Body of pancreas (tissue), 4 donors: ENCODE results near the gene PLEKHM1. TPM values are rescaled to one million over a fixed set of nuclear protein-coding genes. Genes with fewer than 3 reads are reported as not detected.
"Not testable (repeated sequence)": the region's sequence is repeated elsewhere in the genome, so short reads cannot be mapped to it uniquely, and the experiment has no call there.

ENCODE experiments used
- ATAC-seq: fragments of 150-250 bp; one replicate; pipeline ENCODE4 v1.9.1; 2016
- DNase-seq, 4 donors: peaks; one replicate each; pipeline ENCODE4 v3.0.0-alpha.2; 2019
- H3K27ac ChIP-seq, 4 donors: fragments of 200-600 bp; sonication (generic); 1 replicate in 3 of 4; 2 replicates in 1 of 4; pipeline versions ENCODE4 v1.5.1 to v1.6.1; 2016 to 2019; ENCODE audit warnings: mild to moderate bottlenecking in 1 of 4, mixed read lengths in 1 of 4, moderate library complexity in 1 of 4
- H3K27me3 ChIP-seq, 2 donors: fragments of 200-600 bp; sonication (generic); one replicate each; pipeline ENCODE4 v1.6.0; 2016; ENCODE audit warnings: mild to moderate bottlenecking in 1 of 2
- H3K36me3 ChIP-seq, 2 donors: fragments of 200-600 bp; sonication (generic); replicated peaks in 1 of 2; 2 replicates each; pipeline ENCODE4 v1.5.1; 2016; ENCODE audit warnings: low read depth in 2 of 2; ENCODE audit not compliant: insufficient read depth in 1 of 2
- H3K4me1 ChIP-seq: fragments of 200-600 bp; sonication (generic); one replicate; pipeline ENCODE4 v1.6.0; 2016
- H3K4me3 ChIP-seq, 2 donors: fragments of 200-600 bp; sonication (generic); 1 replicate in 1 of 2; 2 replicates in 1 of 2; pipeline ENCODE4 v1.5.1; 2016 to 2019
- H3K9me3 ChIP-seq, 3 donors: fragments of 200-600 bp; sonication (generic); 1 replicate in 2 of 3; 2 replicates in 1 of 3; pipeline ENCODE4 v1.5.1; 2016
- WGBS, 2 donors: methylation state at CpG; one replicate each; pipeline ENCODE4 v1.1.5; 2017; 5-methylcytosine and 5-hydroxymethylcytosine counted together
- intact Hi-C: fragments of 100-400 bp; cut with DNase I; formaldehyde crosslinking; loops from one replicate; pipeline ENCODE4 v1.15.1; 2023
- total RNA-seq, 2 donors: library from RNA; depleted of rRNA; stranded (reverse); fragments of >200 nt; gene quantifications; one replicate each; pipeline ENCODE4 v1.1.0, GENCODE V29; 2016

PLEKHM1 gene
- total RNA-seq, 2 donors from 2014 or later = 20.8 to 35.3 TPM

DNA sequence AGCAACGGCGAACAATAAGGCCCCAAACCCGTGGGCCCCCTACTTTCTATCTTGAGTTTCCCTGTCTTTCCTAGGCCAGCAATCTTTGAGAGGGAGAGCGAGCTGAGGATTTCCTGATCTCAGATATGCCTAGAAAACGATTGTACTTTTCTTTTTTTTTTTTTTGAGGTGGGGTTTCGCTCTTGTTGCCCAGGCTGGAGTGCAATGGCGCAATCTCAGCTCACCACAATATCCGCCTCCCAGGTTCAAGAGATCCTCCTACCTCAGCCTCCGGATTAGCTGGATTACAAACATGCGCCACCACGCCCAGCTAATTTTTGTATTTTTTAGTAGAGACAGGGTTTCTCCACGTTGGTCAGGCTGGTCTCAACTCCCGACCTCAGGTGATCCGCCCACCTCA lies 42.9 kb downstream of the PLEKHM1 start:
- ATAC-seq, H3K36me3 ChIP-seq, H3K4me3 ChIP-seq, H3K27me3 ChIP-seq, H3K9me3 ChIP-seq, DNase-seq, H3K4me1 ChIP-seq, intact Hi-C loops: not testable (repeated sequence)
- 67 to 77% methylated on average over 14 of the region's 14 CpGs for WGBS, 2 donors
- peak overlapping the region in 2 of 4 donors; percentile 57 to 62 for H3K27ac ChIP-seq

DNA sequence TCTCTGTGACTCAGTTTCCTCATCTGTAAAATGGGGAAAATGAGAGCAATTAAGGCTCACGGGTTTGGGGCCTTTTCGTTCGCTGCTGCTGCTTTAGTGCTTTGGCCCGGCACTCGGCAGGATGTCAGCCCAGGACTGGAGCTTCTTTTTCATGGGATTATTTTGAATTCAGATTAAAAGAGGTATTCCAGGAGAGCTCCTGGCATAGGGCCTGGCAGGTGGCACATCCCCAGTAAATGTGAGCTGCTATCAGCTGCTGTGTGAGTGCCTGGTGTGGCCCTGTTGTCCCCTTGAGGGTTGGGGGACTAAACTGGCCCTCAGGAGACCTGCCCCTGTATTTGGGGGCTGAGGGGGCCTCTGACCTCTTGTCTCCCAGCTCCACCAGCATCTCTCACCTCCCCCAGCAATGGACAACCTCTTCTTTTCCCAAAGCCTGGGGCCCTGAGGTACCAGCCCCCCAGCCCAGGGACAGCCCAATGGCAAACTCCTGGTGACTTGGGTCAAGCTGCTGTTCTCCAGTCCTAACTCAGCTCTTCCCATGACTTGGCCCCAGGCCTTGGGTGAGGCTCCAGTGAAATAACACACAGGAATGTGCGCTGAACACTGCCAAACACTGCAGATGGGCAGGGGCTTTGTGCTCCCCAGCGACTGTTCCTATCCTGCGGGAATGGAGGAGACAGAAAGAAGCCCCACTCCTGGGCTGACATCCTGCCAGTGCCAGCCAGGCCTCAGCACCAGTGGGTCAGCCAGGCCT lies 43.5 kb downstream of the PLEKHM1 start:
- WGBS, 2 donors = 88 to 90% methylated on average over 8 of the region's 8 CpGs
- H3K4me1 ChIP-seq, H3K36me3 ChIP-seq, ATAC-seq, intact Hi-C loops, H3K9me3 ChIP-seq, H3K4me3 ChIP-seq, H3K27me3 ChIP-seq, DNase-seq: not testable (repeated sequence)
- H3K27ac ChIP-seq = peak overlapping the region in 2 of 4 donors; percentile 57 to 62

DNA sequence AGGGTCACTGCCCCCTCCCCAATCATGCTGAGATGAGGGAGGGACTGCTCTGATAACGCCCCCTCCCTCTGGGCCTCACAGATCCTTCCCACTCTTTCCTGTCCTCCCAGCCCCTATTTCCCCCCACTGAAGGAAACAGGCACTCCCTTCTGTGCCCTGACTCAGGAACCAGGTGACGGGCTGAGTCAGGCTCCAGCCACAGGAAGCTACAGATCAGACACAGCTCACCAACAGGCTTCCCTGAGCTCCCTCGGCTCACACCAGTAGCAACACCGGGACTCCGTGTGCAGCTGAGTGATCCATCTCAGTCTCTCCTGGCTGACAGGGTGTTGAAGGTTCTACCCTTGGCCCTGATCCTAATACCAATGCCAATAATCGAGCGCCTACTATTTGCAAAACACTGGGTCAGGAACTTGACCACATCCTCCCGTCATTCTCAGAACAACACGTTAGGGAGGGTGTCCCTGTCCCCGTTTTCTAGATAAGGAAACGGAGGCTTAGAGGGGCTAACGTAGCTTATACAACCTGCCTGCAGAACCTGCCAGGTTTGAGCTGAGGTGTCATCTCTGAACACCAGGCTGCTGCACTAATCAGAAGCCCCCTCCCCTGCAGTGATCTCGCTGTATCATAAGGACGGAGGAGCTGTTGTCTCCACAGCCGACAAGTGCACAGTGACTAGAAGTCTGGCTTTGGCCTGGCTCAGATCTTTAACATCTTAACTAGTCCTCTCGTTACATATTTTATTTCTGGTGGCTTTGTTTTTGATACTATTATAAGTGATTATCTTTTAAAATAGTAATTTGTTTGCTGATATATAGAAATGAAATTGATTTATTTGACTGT lies 44.4 kb downstream of the PLEKHM1 start:
- WGBS, 2 donors = 63 to 67% methylated on average over 16 of the region's 16 CpGs
- H3K27me3 ChIP-seq, H3K9me3 ChIP-seq, intact Hi-C loops, H3K4me3 ChIP-seq, H3K36me3 ChIP-seq, H3K4me1 ChIP-seq: not testable (repeated sequence)
- ATAC-seq = peak; percentile 46
- peak overlapping the region in 1 of 4 donors; percentile 30 for H3K27ac ChIP-seq
- DNase-seq = peak in 1 of 4 donors; percentile 31

DNA sequence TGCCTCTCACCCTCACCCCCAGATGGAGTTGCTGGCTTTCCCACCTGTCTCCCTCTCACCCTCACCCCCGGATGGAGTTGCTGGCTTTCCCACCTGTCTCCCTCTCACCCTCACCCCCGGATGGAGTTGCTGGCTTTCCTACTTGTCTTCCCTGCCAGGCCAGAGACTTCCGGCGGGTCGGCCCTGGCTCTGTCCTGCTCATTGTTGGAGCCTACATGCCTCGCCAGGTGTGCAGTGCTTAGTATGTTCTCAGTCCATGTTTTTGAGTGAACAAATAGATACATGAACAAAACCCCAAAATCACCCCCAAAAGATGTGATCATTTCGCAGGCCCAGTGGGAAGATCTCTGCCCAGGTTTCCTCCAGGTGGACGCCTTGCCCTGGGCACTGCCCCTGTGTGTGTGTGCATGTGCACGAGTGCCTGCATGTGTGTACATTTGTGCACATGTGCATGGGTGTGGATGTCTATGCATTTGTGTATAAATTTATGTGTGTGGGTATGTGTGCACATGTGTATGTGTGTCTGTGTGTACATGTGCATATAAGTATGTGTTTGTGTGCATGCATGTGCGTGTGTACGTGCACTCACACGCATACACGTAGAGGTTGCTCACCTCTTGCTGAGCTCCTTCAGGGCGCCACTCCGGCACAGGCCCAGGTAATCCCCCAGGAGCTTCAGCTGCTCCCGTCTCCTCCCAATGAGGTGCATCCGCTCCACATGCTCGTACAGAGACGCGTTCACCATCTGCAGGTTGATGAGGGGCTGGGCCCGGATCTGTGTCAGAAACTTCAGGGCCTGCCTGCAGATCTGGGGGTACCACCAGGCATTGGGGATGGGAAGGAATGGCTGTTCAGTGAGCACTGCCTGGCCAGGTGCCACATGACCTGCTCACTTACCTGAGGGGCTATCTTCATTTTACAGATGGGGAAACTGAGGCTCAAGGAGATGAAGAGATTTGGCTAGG lies 45.4 kb downstream of the PLEKHM1 start:
- H3K27ac ChIP-seq, H3K36me3 ChIP-seq, DNase-seq, H3K9me3 ChIP-seq, H3K27me3 ChIP-seq, ATAC-seq, H3K4me3 ChIP-seq, intact Hi-C loops: not testable (repeated sequence)
- peaks cover 13% of the 10 kb centered on the region for H3K4me1 ChIP-seq
- WGBS, 2 donors = 83 to 88% methylated on average over 13 to 20 of the region's 21 CpGs

DNA sequence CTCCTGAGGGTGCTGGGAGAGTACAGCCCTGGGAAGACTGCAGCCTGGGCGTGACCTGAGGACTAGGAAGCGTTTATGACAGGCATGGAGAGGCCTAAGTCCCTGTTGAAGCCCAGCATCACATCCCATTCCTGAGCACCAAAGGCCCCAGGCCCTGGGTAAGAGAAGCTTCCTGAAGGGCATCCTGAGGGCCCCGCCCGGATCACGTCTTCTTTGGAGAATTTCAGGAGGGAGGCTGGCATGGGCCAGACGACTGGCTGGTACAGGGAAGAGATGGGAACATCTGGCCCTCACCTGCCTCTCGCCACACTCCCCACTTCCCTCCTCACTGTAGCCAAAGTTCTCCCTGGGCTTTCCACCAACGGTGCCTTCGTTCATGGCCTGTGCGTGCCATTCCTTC lies 46.2 kb downstream of the PLEKHM1 start:
- H3K9me3 ChIP-seq, H3K36me3 ChIP-seq, DNase-seq, H3K4me3 ChIP-seq, H3K27me3 ChIP-seq, intact Hi-C loops, ATAC-seq, H3K27ac ChIP-seq: not testable (repeated sequence)
- H3K4me1 ChIP-seq = peaks cover 15% of the 10 kb centered on the region
- WGBS, 2 donors = 88 to 93% methylated on average over 9 to 10 of the region's 10 CpGs

DNA sequence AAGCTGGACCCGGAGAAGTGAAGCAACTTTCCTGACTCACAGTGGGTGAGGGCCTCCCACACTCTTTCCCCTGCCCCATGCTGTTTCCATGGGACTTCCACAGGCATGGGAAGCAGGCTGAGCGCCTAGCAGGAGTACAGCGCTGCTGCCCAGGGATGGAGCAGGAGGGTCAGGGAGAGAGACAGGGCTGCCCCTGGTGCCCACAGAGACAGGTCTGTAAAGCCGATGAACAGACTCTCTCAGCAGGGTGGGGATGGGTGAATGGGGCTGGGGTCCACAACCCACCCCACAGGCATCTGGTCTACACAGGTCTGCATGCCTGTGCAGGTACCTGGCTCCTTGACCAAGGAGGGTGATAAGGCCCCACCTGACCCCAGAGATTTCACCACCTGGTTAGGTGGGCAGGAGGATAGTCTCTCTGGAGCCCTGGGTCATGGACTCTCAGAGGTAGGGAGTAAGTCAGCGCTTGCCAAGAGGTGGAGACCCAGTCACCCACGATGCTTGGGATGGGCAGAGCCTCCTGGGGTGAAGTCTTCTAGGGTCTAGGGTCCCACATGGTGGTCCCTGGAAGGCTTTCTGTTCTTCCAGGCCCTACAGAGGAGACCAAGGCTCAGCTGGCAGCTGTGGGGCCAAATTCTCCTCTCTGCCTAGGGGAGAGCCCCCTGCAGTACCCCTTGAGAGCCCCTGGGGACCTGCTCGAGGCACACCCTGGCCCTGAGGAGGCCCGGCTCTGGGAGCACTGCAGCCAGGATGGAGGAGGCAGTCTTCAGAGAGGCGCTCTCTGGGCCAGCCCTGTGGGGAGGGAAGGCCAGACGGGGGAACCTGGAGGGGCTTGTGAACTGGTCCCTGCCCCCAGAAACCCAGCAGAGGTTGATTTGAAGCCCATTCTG lies 46.9 kb downstream of the PLEKHM1 start:
- H3K36me3 ChIP-seq, intact Hi-C loops: not testable (repeated sequence)
- 90 to 96% methylated on average over 4 to 10 of the region's 10 CpGs for WGBS, 2 donors

More for the DNA sequence above, 46.9 kb downstream of the PLEKHM1 start:
- not testable (repeated sequence) for ATAC-seq, H3K27me3 ChIP-seq, DNase-seq, H3K27ac ChIP-seq, H3K4me3 ChIP-seq, H3K9me3 ChIP-seq
- peaks cover 15% of the 10 kb centered on the region for H3K4me1 ChIP-seq
